HEK293T (cell line): ENCODE results near the gene TAF11L9.
"Not testable (repeated sequence)": the region's sequence is repeated elsewhere in the genome, so short reads cannot be mapped to it uniquely, and the experiment has no call there.

Experiments
- FOXM1 ChIP-seq: fragments of 450-650 bp; IDR thresholded peaks from 2 replicates; pipeline ENCODE4 v1.6.1; 2017; ENCODE audit warnings: mild to moderate bottlenecking, borderline replicate concordance
- SP1 ChIP-seq: fragments of 450-650 bp; IDR thresholded peaks from 2 replicates; pipeline ENCODE4 v1.6.1; 2017
- TARDBP ChIP-seq: fragments of 450-650 bp; IDR thresholded peaks from 2 replicates; pipeline ENCODE4 v1.6.1; 2016

- not testable (repeated sequence) for TF ChIP-seq TARDBP, FOXM1, SP1
These were observed 9.7 kb upstream of the TAF11L9 start, which contains the start of gene TAF11L11 for GRCh38 chr5:17603880-17604279.
